Stimulated activated CD4-positive, alpha-beta T cell treated with anti-CD3 and anti-CD28 coated beads, Interleukin-1b, Interleukin-23, amount 100 ng/mL, for 48 hours (primary cell): ENCODE results near the gene ERVFRD-1.

Experiments
- DNase-seq: peaks from one replicate; pipeline ENCODE4 v3.0.0-alpha.2; 2020

ERVFRD-1 gene

DNA sequence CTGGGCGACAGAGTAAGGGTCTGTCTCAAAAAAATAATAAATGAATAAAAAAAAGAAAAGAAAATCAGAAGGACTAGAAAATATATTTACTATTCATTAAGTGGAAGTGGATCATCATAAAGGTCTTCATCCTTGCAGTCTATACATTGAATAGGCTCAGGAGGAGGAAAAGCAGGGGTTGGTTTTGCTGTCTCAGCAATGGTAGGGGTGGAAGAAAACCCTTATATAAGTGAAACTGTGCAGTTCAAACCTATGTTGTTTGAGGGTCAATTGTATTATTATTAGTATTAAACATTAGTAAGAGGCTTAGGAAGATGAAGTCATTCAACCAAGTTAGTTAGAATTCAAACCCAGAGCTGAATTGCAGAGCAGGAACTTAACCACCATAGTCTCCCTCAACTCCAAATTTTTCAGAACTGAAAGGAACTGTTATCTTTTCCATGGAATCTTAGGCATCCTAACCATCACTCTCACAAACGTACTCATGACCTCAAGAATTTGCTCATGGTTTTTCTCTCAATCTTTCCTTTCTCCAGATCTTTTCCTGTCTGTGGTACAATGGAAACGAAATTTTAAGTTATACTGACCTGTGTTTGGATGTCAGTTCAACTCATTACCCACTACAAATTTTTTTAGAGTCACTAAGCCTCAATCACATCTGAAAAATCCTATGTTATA lies 25.6 kb downstream of the ERVFRD-1 start:
- DNase-seq = no peak

GRCh38 chr6:11083956-11084355 lies 27.6 kb downstream of the ERVFRD-1 start:
- no peak for DNase-seq

DNA sequence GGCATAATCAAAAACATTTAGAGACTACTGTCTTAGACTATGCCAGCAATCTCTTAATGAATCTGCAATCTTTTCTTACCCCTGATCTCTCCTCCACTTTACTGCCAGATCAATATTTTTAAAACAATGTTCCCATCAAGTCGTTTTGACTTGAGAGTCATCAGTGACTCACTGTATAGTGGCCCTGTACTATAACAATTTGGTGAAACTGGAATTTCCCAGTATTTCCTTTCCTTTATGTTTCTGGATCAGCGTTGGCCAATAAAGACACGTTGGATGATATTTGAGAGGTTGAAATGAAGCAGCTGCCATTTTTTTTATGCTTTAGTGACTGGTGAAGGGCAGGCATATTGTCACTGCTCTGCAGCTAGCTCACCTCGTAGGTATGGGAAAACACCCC lies 28.0 kb downstream of the ERVFRD-1 start:
- no peak for DNase-seq

DNA sequence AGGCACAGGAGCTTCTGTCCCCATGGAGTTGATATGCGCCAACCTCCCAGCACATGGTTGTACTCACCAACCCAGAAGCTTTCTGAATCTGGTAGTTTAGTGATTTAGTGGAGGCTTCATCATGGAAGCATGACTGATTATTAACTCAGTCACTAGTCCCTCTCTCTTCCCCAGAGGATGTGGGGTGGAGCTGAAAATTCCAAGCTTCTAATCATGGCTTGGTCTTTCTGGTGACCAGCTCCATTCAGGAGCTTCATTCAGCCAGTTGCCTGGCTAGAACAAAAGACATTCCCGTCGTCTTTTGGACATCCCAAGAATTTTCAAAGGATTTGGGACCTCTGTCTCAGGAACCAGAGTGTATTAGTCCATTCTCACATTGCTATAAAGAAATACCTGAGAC lies 31.2 kb downstream of the ERVFRD-1 start:
- DNase-seq = no peak

GRCh38 chr6:11078266-11078665 lies 33.3 kb downstream of the ERVFRD-1 start:
- no peak for DNase-seq

- no peak for DNase-seq
Observed at GRCh38 chr6:11076540-11076939, 35.0 kb downstream of the ERVFRD-1 start.

- no peak for DNase-seq
Observed at GRCh38 chr6:11072101-11072500, 39.4 kb downstream of the ERVFRD-1 start.

GRCh38 chr6:11069760-11070159 lies 41.8 kb downstream of the ERVFRD-1 start:
- DNase-seq = no peak

- DNase-seq = no peak
Observed at GRCh38 chr6:11067348-11067747, 44.2 kb downstream of the ERVFRD-1 start.

DNA sequence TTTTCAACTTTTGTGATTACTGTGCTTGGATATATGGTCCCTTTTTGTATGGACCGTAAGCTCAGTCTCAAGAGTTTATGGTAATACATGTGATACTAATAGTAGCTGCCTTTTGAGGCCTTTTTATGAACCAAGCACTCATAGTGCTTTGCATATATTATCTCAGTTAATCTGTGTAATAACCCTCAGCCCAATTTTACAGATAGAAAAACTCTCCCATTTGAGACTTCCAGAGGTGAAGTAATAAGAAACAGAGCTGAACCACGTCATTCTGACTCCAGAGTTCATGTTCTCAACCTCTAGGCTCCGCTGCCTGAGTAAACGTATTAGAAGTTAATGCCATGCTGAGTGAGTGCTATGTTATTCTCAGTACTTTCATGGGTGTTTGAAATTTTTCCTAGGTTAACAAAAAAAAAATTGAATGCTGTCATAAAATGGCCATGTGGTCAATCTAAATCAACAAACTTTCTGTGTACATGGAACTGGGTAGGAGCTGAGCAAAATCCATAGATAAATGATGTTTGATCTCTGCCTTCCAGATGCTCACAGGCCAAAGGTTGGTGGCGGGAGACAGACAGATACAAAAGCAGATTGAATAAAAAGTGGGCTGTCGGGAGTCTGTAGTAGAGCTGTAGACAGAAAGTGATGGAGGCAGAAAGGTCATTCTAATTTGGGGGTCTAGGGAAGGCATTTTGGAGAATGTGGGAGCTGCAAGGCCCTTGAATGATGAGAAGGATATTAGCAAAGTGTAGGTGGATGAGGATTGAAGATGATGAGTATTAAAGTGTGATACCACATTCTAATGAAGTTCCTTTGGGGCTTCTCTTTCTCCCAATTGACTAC lies 44.8 kb downstream of the ERVFRD-1 start:
- DNase-seq = no peak

DNA sequence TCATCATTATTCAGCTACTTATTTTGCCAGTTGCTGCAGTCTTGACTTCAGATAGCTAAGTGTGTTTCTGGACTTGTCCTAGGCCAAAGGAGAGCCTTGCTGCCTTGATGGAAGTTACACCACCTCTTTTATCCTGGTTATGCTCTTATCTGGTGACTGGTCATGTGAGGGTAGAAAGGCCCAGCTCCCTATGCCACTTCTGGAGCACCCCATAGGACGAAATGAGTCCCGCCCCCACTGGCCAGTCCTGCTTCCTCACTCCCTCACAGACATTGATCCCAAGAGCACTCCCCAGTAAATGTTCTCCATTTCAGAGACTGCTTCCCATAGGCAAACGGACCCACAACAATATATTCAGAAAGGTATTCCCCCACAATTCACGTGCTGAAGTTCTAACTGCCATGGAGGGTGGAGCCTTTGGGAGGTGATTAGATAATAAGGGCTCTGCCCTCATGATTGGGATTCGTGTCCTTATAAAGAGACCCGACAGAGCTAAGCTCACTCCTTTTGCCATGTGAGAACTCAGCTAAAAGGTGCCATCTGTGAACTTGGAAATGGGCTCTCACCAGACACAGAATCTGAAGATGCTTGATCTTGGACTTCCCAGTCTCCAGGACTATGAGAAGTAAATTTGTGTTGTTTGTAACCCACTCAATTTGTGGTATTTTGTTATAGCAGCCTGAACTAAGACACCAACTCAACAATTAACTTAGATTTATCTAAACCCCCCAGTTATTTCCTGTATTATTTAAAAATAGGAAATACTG lies 45.9 kb downstream of the ERVFRD-1 start:
- DNase-seq = no peak

- no peak for DNase-seq
Observed at GRCh38 chr6:11064836-11065235, 46.7 kb downstream of the ERVFRD-1 start.

DNA sequence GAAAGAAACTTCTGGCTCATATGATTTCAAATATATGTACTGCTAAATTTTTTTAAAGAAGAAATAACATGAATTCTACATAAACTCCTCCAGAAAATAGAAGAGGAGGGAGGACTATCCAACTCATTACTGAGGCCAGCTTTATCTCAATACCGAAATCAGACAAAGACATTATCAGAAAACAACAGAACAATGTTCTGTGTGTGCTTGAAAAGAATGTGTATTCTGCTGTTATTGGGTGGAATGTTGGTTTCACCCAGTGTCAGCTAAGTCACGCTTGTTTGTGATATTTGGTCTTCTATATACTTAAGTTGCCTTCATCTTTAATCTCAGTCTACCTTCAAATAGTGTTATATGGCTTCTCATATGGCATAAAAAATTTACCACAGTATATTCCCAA lies 48.8 kb downstream of the ERVFRD-1 start:
- no peak for DNase-seq

- no peak for DNase-seq
Observed at GRCh38 chr6:11062083-11062482, 49.4 kb downstream of the ERVFRD-1 start.

DNA sequence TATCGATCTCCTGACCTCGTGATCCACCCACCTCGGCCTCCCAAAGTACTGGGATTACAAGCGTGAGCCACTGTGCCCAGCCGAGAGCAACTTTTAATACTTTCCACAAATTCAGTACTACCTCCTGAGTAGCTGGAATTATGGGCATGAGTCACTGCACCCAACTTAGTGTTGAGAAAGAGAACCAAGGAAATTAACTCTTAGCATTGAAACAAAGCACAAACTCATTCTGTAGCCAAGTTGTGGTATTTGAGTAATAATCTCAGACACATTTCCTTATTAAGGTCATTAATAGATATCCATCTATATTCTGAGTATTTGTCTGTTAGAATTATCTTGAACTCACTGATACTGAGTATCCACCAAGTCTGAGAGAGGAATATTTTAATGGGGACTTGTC lies 53.1 kb downstream of the ERVFRD-1 start:
- DNase-seq = no peak

- no peak for DNase-seq
Observed at GRCh38 chr6:11056871-11057270, 54.7 kb downstream of the ERVFRD-1 start.

DNA sequence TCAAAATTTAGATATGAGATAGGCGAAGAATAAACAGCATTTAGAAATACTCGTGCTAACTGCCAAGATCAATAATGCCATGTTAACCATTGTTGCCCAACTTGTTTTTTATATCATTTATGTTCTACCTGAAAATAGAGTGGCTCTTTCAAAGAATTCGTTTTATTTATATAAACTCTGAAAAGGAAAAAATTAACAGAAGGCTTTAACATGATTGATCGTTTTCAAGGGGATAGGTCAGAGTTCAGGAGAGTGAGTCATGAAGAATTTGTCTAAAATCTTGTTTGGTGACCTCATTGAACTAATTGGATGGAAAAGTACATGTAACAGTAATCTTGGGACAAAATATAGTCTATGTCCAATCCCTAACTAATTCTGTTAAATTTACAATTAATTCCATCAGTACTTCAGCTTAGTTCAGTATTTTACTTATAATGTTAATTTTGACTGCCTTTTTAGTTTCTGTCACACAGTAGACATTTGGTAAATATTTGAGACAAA lies 56.3 kb downstream of the ERVFRD-1 start:
- DNase-seq = no peak

- no peak for DNase-seq
Observed at GRCh38 chr6:11054722-11055121, 56.8 kb downstream of the ERVFRD-1 start.

- no peak for DNase-seq
Observed at GRCh38 chr6:11053307-11053706, 58.2 kb downstream of the ERVFRD-1 start.
